Spleen (tissue), 11 donors: ENCODE measurements around the gene MAP3K7CL. TPM values are rescaled to one million over a fixed set of nuclear protein-coding genes. Genes with fewer than 3 reads are reported as not detected.

Source experiments
- DNase-seq: peaks from one replicate; pipeline ENCODE4 v3.0.0-alpha.2; 2020
- H3K27ac ChIP-seq, 8 donors: fragments of 200-600 bp; sonication (generic) in 7 of 8; 1 replicate in 4 of 8; 2 replicates in 4 of 8; pipeline versions ENCODE4 v1.5.0 to v1.8.0; 2016 to 2021; ENCODE audit warnings: inconsistent platforms in 4 of 8, mild to moderate bottlenecking in 4 of 8, moderate library complexity in 1 of 8
- H3K27me3 ChIP-seq, 7 donors: fragments of 200-600 bp; sonication (generic) in 6 of 7; replicated peaks in 1 of 7; 1 replicate in 4 of 7; 2 replicates in 3 of 7; pipeline versions ENCODE4 v1.5.0 to v1.8.0; 2016 to 2021; ENCODE audit warnings: inconsistent platforms in 3 of 7, mild to moderate bottlenecking in 1 of 7
- H3K36me3 ChIP-seq, 6 donors: fragments of 200-600 bp; sonication (generic) in 5 of 6; 1 replicate in 4 of 6; 2 replicates in 2 of 6; pipeline versions ENCODE4 v1.5.0 to v1.8.0; 2016 to 2021; ENCODE audit warnings: inconsistent platforms in 2 of 6
- H3K4me1 ChIP-seq, 6 donors: fragments of 200-600 bp; sonication (generic) in 5 of 6; 1 replicate in 3 of 6; 2 replicates in 3 of 6; pipeline versions ENCODE4 v1.5.0 to v1.8.0; 2016 to 2021; ENCODE audit warnings: inconsistent platforms in 3 of 6
- H3K4me3 ChIP-seq, 8 donors: fragments of 200-600 bp; sonication (generic) in 7 of 8; 1 replicate in 4 of 8; 2 replicates in 4 of 8; pipeline versions ENCODE4 v1.5.0 to v1.8.0; 2016 to 2021; ENCODE audit warnings: inconsistent platforms in 4 of 8, mild to moderate bottlenecking in 4 of 8, moderate library complexity in 2 of 8
- H3K9me3 ChIP-seq, 8 donors: fragments of 200-600 bp; sonication (generic) in 7 of 8; 1 replicate in 4 of 8; 2 replicates in 4 of 8; pipeline versions ENCODE4 v1.5.0 to v1.8.0; 2016 to 2021; ENCODE audit warnings: inconsistent platforms in 4 of 8
- POLR2A ChIP-seq, 3 donors: fragments of 450-650 bp; IDR thresholded peaks; one replicate each; pipeline ENCODE4 v1.5.1; 2017; ENCODE audit warnings: antibody characterized with exemption in 3 of 3, mild to moderate bottlenecking in 1 of 3
- POLR2AphosphoS5 ChIP-seq, 3 donors: sonication (generic); formaldehyde crosslinking; IDR thresholded peaks; one replicate each; pipeline ENCODE4 v1.5.1; 2017; ENCODE audit warnings: antibody characterized with exemption in 3 of 3
- WGBS, 5 donors: extraction: QIAGEN DNeasy Blood & Tissue Kit in 3 of 5; methylation state at CpG; one replicate each; pipeline versions ENCODE4 v1.1.5 to v1.1.7; 2013 to 2018; 5-methylcytosine and 5-hydroxymethylcytosine counted together
- intact Hi-C: fragments of 100-400 bp; cut with DNase I; formaldehyde crosslinking; loops from one replicate; pipeline ENCODE4 v1.15.0; 2023; ENCODE audit warnings: low total_unique reads
- polyA plus RNA-seq, 3 donors: library from polyadenylated mRNA; stranded (reverse); fragments of 200-250 nt; gene quantifications; one replicate each; pipeline ENCODE4 v1.2.1, GENCODE V29; 2013
- total RNA-seq, 7 donors: library from RNA; depleted of rRNA in 3 of 7; stranded (reverse); fragments of >200 nt in 3 of 7; fragmentation: NEBNext Ultra II Directional in 4 of 7; extraction: Animal tissue kit (Norgen Biotek cat#: 25700) in 4 of 7; gene quantifications; one replicate each; pipeline versions ENCODE4 v1.1.0 to v1.2.1, GENCODE V29; 2016 to 2021
- TF ChIP-seq, protein P1 (sequence below), 11 experiments: fragments of 200-600 bp in 7 of 11; fragments of 450-650 bp in 4 of 11; sonication (generic) in 4 of 11; IDR thresholded peaks in 8 of 11; conservative IDR thresholded peaks in 3 of 11; 1 replicate in 7 of 11; 2 replicates in 4 of 11; pipeline versions ENCODE4 v1.4.0 to v1.8.0; 2016 to 2021; ENCODE audit warnings: antibody characterized with exemption in 11 of 11, inconsistent platforms in 4 of 11, mild to moderate bottlenecking in 1 of 11
- donor health status: healthy with polysubstance abuse.
- donor health status: DM: no; HTN: no; CAD: no; lungs with moderate emphysema.
- donor health status: DM: no; HTN: no; CAD: no.
- donor health status: Bipolar disorder and iron deficiency.
- donor health status: healthy.
- donor health status: DM: no; HTN: no; CAD: no.
- donor health status: DM: yes; HTN: yes; CAD: no.

MAP3K7CL gene
- total and polyA plus RNA-seq, 10 donors = 6.9 to 24.3 (median 12.4) TPM

DNA sequence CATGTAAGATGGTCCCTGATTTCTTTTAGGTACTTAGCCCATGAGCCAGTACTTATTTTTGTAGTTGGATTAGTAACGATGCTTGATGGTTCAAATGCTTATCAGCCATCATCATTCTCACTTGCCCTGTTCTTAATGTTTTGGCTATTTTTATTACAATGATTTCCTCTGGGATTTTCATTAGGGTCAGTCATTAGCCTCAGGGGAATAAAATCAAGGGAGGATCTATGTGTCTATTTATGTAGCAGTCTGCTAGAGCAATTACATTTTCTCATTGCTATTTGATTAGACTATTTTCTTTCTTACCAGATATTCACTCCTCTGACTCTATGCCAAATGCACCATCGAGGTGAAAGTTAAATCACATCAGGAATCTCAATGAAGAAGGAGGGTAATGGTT, 46.1 kb upstream of the MAP3K7CL start:
- DNase-seq = no peak
- TF ChIP-seq POLR2A (IDR thresholded peaks at IDR 0.05) = no peak
- no peak for TF ChIP-seq POLR2AphosphoS5 (IDR thresholded peaks at IDR 0.05)
- TF ChIP-seq, protein P1, sequence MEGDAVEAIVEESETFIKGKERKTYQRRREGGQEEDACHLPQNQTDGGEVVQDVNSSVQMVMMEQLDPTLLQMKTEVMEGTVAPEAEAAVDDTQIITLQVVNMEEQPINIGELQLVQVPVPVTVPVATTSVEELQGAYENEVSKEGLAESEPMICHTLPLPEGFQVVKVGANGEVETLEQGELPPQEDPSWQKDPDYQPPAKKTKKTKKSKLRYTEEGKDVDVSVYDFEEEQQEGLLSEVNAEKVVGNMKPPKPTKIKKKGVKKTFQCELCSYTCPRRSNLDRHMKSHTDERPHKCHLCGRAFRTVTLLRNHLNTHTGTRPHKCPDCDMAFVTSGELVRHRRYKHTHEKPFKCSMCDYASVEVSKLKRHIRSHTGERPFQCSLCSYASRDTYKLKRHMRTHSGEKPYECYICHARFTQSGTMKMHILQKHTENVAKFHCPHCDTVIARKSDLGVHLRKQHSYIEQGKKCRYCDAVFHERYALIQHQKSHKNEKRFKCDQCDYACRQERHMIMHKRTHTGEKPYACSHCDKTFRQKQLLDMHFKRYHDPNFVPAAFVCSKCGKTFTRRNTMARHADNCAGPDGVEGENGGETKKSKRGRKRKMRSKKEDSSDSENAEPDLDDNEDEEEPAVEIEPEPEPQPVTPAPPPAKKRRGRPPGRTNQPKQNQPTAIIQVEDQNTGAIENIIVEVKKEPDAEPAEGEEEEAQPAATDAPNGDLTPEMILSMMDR (IDR thresholded peaks at IDR 0.05 in 8 of 11, conservative IDR thresholded peaks at IDR 0.05 in 3 of 11) = no peak
- Histone ChIP-seq H3K27ac (no peak overlapping the region), H3K36me3 (peaks cover 0 to 11% (median 1%) of the 10 kb centered on the region in 6 donors), H3K9me3 (no peaks in the 10 kb centered on the region), H3K27me3 (no peaks in the 10 kb centered on the region), H3K4me3 (no peak overlapping the region), H3K4me1 (peaks cover 2 to 32% (median 18%) of the 10 kb centered on the region in 6 donors)
- intact Hi-C loops = loop anchor here (10.0 kb wide), 1 partner anchor 210 kb away; the partner anchor contains the start of gene BACH1
- 81 to 88% (median 83%) methylated on average over 2 of the region's 2 CpGs for WGBS, 5 donors

DNA sequence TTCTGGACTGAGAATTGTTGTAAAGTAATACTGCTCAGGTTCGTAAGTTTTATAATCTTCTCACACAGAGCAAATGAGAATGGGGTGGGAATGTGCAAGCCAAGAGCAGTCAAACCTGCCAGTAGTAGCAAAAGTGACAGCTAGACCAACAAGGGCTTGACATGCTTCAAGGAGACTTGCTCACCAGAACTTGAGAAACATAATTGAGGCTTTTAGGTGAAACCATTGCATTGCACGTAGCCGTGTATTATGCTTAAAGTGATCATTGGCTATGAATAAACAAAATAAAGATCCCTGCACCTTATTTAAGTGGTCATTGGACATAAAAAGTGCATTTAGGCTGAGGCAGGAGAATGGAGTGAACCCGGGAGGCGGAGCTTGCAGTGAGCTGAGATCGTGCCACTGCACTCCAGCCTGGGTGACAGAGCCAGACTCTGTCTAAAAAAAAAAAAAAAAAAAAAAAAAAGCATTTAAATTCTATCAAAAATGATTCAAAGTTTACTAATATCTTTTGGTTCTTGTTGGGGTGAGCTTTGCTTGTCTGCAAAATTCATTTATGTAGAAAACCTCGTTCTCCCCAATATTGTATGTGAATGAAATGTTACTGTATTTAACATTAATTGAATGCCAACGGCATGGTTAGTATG, 45.2 kb upstream of the MAP3K7CL start:
- H3K27ac ChIP-seq = no peak overlapping the region
- no peak for DNase-seq
- H3K4me3 ChIP-seq = no peak overlapping the region
- no peaks in the 10 kb centered on the region for H3K9me3 ChIP-seq
- intact Hi-C loops = loop anchor here (10.0 kb wide), 1 partner anchor 210 kb away; the partner anchor contains the start of gene BACH1
- TF ChIP-seq, protein P1 (IDR thresholded peaks at IDR 0.05 in 8 of 11, conservative IDR thresholded peaks at IDR 0.05 in 3 of 11) = no peak
- no peak for TF ChIP-seq POLR2AphosphoS5 (IDR thresholded peaks at IDR 0.05)
- no peak for TF ChIP-seq POLR2A (IDR thresholded peaks at IDR 0.05)
- peaks cover 0 to 32% (median 10%) of the 10 kb centered on the region in 6 donors for H3K4me1 ChIP-seq
- 89 to 95% (median 94%) methylated on average over 8 of the region's 8 CpGs for WGBS, 5 donors
- H3K27me3 ChIP-seq = no peaks in the 10 kb centered on the region
- H3K36me3 ChIP-seq = peaks cover 0 to 11% (median 1%) of the 10 kb centered on the region in 6 donors

DNA sequence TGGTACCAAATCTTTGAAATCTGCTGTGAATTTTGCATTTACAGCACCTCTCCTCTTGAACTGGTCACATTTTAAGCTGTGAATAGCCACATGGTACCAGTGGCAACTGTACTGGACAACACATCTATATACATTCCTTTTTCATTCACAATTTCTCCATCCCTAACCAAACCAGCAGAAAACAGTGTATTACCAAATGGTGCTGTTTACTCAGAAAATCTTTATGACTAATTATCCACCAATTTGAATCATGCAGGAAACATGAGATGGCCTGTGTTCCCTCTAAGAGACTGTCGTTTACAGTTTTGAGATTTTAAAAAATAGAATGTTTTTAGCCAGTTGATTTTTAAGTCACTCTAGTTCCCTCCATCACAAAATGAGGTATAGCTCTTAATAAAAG, 39.4 kb upstream of the MAP3K7CL start:
- H3K36me3 ChIP-seq = peaks cover 0 to 31% (median 1%) of the 10 kb centered on the region in 6 donors
- intact Hi-C loops = loop anchor here (5.0 kb wide), 1 partner anchor 281 kb away; no protein-coding TSS in a partner anchor
- no peak for TF ChIP-seq POLR2A (IDR thresholded peaks at IDR 0.05)
- no peak for TF ChIP-seq POLR2AphosphoS5 (IDR thresholded peaks at IDR 0.05)
- TF ChIP-seq, protein P1 (IDR thresholded peaks at IDR 0.05 in 8 of 11, conservative IDR thresholded peaks at IDR 0.05 in 3 of 11) = no peak
- no peaks in the 10 kb centered on the region for H3K9me3 ChIP-seq
- no peak overlapping the region for H3K4me3 ChIP-seq
- peaks cover 0 to 22% (median 0%) of the 10 kb centered on the region in 6 donors for H3K4me1 ChIP-seq
- no peak for DNase-seq
- H3K27ac ChIP-seq = peak overlapping the region in 1 of 8 donors; percentile 53
- no peaks in the 10 kb centered on the region for H3K27me3 ChIP-seq
- 47 to 71% (median 65%) methylated on average over 1 of the region's 1 CpG for WGBS, 5 donors
